Measurements from ENCODE around the gene FGF14.

The FGF14 gene

GRCh38 chr13:102147353-102147752 is 254.5 kb downstream of the FGF14 start:
- H3K79me2 ChIP-seq (ENCODE audit: insufficient read depth, low read length), result no peaks in the 10 kb centered on the region
- no peaks in the 10 kb centered on the region for H4K20me1 ChIP-seq (ENCODE audit: low read depth, low read length)
- no peak overlapping the region for H3K27ac ChIP-seq (ENCODE audit: low read depth, low read length)
- TF ChIP-seq CTCF (IDR thresholded peaks at IDR 0.05; ENCODE audit: insufficient read depth, low read length, poor library complexity, severe bottlenecking), result no peak
- no peak for TF ChIP-seq EZH2phosphoT487 (conservative IDR thresholded peaks at IDR 0.05; ENCODE audit: low read length)
- H3K36me3 ChIP-seq (ENCODE audit: low read length), result no peaks in the 10 kb centered on the region
- H3K4me2 ChIP-seq (ENCODE audit: low read depth, low read length, poor library complexity, severe bottlenecking), result no peak overlapping the region
- no peaks in the 10 kb centered on the region for H3K9me2 ChIP-seq (replicated peaks; ENCODE audit: insufficient read depth, low read length)
- no peaks in the 10 kb centered on the region for H3K9me3 ChIP-seq (ENCODE audit: insufficient read depth, low read length)
- H2AFZ ChIP-seq (ENCODE audit: low read depth, low read length, severe bottlenecking), result no peak overlapping the region
- no peak overlapping the region for H3K9ac ChIP-seq (ENCODE audit: low read length)
- no peak overlapping the region for H3K4me3 ChIP-seq (ENCODE audit: insufficient read depth, low read length, poor library complexity, severe bottlenecking)
- no peaks in the 10 kb centered on the region; the same call in 1 of the 2 replicates for H3K27me3 ChIP-seq (ENCODE audit: low read length)
- no peaks in the 10 kb centered on the region for H3F3A ChIP-seq (ENCODE audit: insufficient read depth)

GRCh38 chr13:102145750-102146149 is 256.1 kb downstream of the FGF14 start:
- Histone ChIP-seq H3K4me2 (ENCODE audit: low read depth, low read length, poor library complexity, severe bottlenecking) (no peak overlapping the region), H3K36me3 (ENCODE audit: low read length) (no peaks in the 10 kb centered on the region), H3K9me3 (ENCODE audit: insufficient read depth, low read length) (no peaks in the 10 kb centered on the region), H3K27ac (ENCODE audit: low read depth, low read length) (no peak overlapping the region), H3K27me3 (ENCODE audit: low read length) (no peaks in the 10 kb centered on the region), H3K4me3 (ENCODE audit: insufficient read depth, low read length, poor library complexity, severe bottlenecking) (no peak overlapping the region), H4K20me1 (ENCODE audit: low read depth, low read length) (no peaks in the 10 kb centered on the region), H2AFZ (ENCODE audit: low read depth, low read length, severe bottlenecking) (no peak overlapping the region), H3F3A (ENCODE audit: insufficient read depth) (no peaks in the 10 kb centered on the region), H3K9ac (ENCODE audit: low read length) (no peak overlapping the region), H3K9me2 (replicated peaks; ENCODE audit: insufficient read depth, low read length) (no peaks in the 10 kb centered on the region), H3K79me2 (ENCODE audit: insufficient read depth, low read length) (no peaks in the 10 kb centered on the region)
- TF ChIP-seq CTCF (IDR thresholded peaks at IDR 0.05; ENCODE audit: insufficient read depth, low read length, poor library complexity, severe bottlenecking), result no peak
- TF ChIP-seq EZH2phosphoT487 (conservative IDR thresholded peaks at IDR 0.05; ENCODE audit: low read length), result no peak

GRCh38 chr13:102142473-102142826 is 259.4 kb downstream of the FGF14 start:
- H3K79me2 ChIP-seq (ENCODE audit: insufficient read depth, low read length), result no peaks in the 10 kb centered on the region
- H3K9me3 ChIP-seq (ENCODE audit: insufficient read depth, low read length), result no peaks in the 10 kb centered on the region
- no peaks in the 10 kb centered on the region for H3K9me2 ChIP-seq (replicated peaks; ENCODE audit: insufficient read depth, low read length)
- H3K36me3 ChIP-seq (ENCODE audit: low read length), result no peaks in the 10 kb centered on the region
- no peak overlapping the region for H3K9ac ChIP-seq (ENCODE audit: low read length)
- no peak overlapping the region for H3K27ac ChIP-seq (ENCODE audit: low read depth, low read length)
- H4K20me1 ChIP-seq (ENCODE audit: low read depth, low read length), result no peaks in the 10 kb centered on the region
- H2AFZ ChIP-seq (ENCODE audit: low read depth, low read length, severe bottlenecking), result no peak overlapping the region
- no peaks in the 10 kb centered on the region for H3F3A ChIP-seq (ENCODE audit: insufficient read depth)
- no peaks in the 10 kb centered on the region for H3K27me3 ChIP-seq (ENCODE audit: low read length)
- no peak overlapping the region for H3K4me3 ChIP-seq (ENCODE audit: insufficient read depth, low read length, poor library complexity, severe bottlenecking)
- no peak overlapping the region for H3K4me2 ChIP-seq (ENCODE audit: low read depth, low read length, poor library complexity, severe bottlenecking)
- TF ChIP-seq EZH2phosphoT487 (conservative IDR thresholded peaks at IDR 0.05; ENCODE audit: low read length) (no peak), CTCF (IDR thresholded peaks at IDR 0.05; ENCODE audit: insufficient read depth, low read length, poor library complexity, severe bottlenecking) (no peak)
